GM23248 (cell line): ENCODE measurements around the gene ASB1. TPM values are rescaled to one million over a fixed set of nuclear protein-coding genes. Genes with fewer than 3 reads are reported as not detected.

Experiments used
- DNase-seq: peaks from one replicate; pipeline ENCODE4 v3.0.0-alpha.2; 2015
- H2AFZ ChIP-seq: fragments of 200-600 bp; sonication (generic); 2 replicates; pipeline ENCODE4 v1.6.1; 2016; ENCODE audit warnings: antibody characterized with exemption
- H3F3A ChIP-seq: fragments of 200-600 bp; sonication (generic); 2 replicates; pipeline ENCODE4 v1.6.1; 2016; ENCODE audit warnings: mild to moderate bottlenecking, antibody characterized with exemption, mixed run types; ENCODE audit not compliant: insufficient read depth
- H3K27ac ChIP-seq: fragments of 200-600 bp; sonication (generic); 2 replicates; pipeline ENCODE4 v1.5.1; 2016; ENCODE audit warnings: mild to moderate bottlenecking
- H3K27me3 ChIP-seq: fragments of 200-600 bp; sonication (generic); replicated peaks from 2 replicates; pipeline ENCODE4 v1.6.1; 2016; ENCODE audit warnings: mild to moderate bottlenecking; ENCODE audit not compliant: insufficient read depth
- H3K36me3 ChIP-seq: fragments of 200-600 bp; sonication (generic); 2 replicates; pipeline ENCODE4 v1.6.1; 2016; ENCODE audit warnings: low read depth, mild to moderate bottlenecking
- H3K4me1 ChIP-seq: fragments of 200-600 bp; sonication (generic); 2 replicates; pipeline ENCODE4 v1.6.1; 2016; ENCODE audit warnings: mild to moderate bottlenecking; ENCODE audit not compliant: insufficient read depth
- H3K4me2 ChIP-seq: fragments of 200-600 bp; sonication (generic); one replicate; pipeline ENCODE4 v1.6.1; 2016; ENCODE audit warnings: mild to moderate bottlenecking; ENCODE audit not compliant: unreplicated experiment
- H3K4me3 ChIP-seq: fragments of 200-600 bp; sonication (generic); 2 replicates; pipeline ENCODE4 v1.5.1; 2016; ENCODE audit warnings: mild to moderate bottlenecking
- H3K79me2 ChIP-seq: fragments of 200-600 bp; sonication (generic); 2 replicates; pipeline ENCODE4 v1.6.1; 2016; ENCODE audit warnings: mild to moderate bottlenecking; ENCODE audit not compliant: insufficient read depth
- H3K9ac ChIP-seq: fragments of 200-600 bp; sonication (generic); 2 replicates; pipeline ENCODE4 v1.6.1; 2016; ENCODE audit warnings: mild to moderate bottlenecking
- H3K9me2 ChIP-seq: fragments of 200-600 bp; sonication (generic); 2 replicates; pipeline ENCODE4 v1.6.1; 2016; ENCODE audit warnings: mixed run types, mild to moderate bottlenecking, moderate library complexity; ENCODE audit not compliant: insufficient read depth
- H3K9me3 ChIP-seq: fragments of 200-600 bp; sonication (generic); one replicate; pipeline ENCODE4 v1.6.1; 2017; ENCODE audit warnings: low read depth
- H4K20me1 ChIP-seq: fragments of 200-600 bp; sonication (generic); 2 replicates; pipeline ENCODE4 v1.6.0; 2016; ENCODE audit not compliant: insufficient read depth
- EZH2 ChIP-seq: fragments of 200-600 bp; sonication (generic); IDR thresholded peaks from 2 replicates; pipeline ENCODE4 v1.6.1; 2018; ENCODE audit warnings: antibody characterized with exemption, mild to moderate bottlenecking; ENCODE audit not compliant: insufficient read depth, poor library complexity, severe bottlenecking
- EZH2phosphoT487 ChIP-seq: fragments of 200-600 bp; sonication (generic); IDR thresholded peaks from 2 replicates; pipeline ENCODE4 v1.6.1; 2018; ENCODE audit warnings: antibody characterized with exemption, moderate library complexity, mild to moderate bottlenecking, low read depth; ENCODE audit not compliant: insufficient read depth
- WGBS, 2 experiments: methylation state at CpG; one replicate each; pipeline ENCODE4 v1.1.6; 2015 to 2017; ENCODE audit warnings: low lambda C conversion rate in 2 of 2, low coverage in 1 of 2; ENCODE audit errors: missing lambda C conversion rate in 2 of 2; 5-methylcytosine and 5-hydroxymethylcytosine counted together
- in situ Hi-C: fragments of 300-500 bp; cut with MboI; formaldehyde crosslinking; loops from 2 replicates; pipeline ENCODE4 v1.15.0; 2020
- polyA plus RNA-seq: library from polyadenylated mRNA; unstranded; fragments of >200 nt; fragmentation: Nextera tagmentation; extraction: Ambion mirVana; gene quantifications from 2 replicates; pipeline ENCODE4 v1.2.1, GENCODE V29; 2016
- total RNA-seq: library from RNA; depleted of rRNA; stranded (reverse); fragments of >200 nt; shearing (Covaris generic); gene quantifications from 2 replicates; pipeline ENCODE4 v1.2.3, GENCODE V29; 2014

The ASB1 gene
- total and polyA plus RNA-seq, 2 experiments from 2014 or later = 35.3 to 35.5 TPM

DNA sequence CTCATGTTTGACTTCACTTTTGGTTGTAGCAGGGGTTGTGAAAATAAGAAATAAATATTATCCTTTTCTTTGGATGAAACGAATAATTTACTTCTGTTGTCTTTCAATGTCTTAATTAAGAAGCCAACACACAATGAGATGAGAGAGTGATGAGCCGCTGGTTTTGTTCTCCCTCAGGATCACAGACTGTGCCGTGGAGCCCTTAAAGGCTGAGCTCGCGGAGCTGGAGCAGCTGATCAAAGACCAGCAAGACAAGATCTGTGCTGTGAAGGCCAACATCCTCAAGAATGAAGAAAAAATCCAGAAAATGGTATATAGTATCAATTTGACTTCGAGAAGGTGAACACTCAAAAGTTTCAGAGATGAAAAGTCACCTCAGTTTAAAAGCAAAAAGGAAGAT, 28.1 kb upstream of the ASB1 start:
- no peaks in the 10 kb centered on the region for H3K27me3 ChIP-seq
- in situ Hi-C loops = no loop called here
- H3K27ac ChIP-seq = no peak overlapping the region
- H3K4me2 ChIP-seq = no peak overlapping the region
- H3K9ac ChIP-seq = no peak overlapping the region
- H2AFZ ChIP-seq = no peak overlapping the region
- H4K20me1 ChIP-seq = no peaks in the 10 kb centered on the region
- 0 out of 2 replicates have a peak, but pooled peaks cover 6% of the 10 kb centered on the region for H3K36me3 ChIP-seq
- WGBS, 2 experiments = 78 to 82% methylated on average over 6 of the region's 6 CpGs
- H3K9me2 ChIP-seq = no peaks in the 10 kb centered on the region
- peaks cover 5% of the 10 kb centered on the region; the same call in 1 of the 2 replicates for H3F3A ChIP-seq
- DNase-seq = no peak
- no peaks in the 10 kb centered on the region for H3K9me3 ChIP-seq
- H3K4me1 ChIP-seq = no peaks in the 10 kb centered on the region
- TF ChIP-seq EZH2 (no peak), EZH2phosphoT487 (no peak)
- no peak overlapping the region for H3K4me3 ChIP-seq
- no peaks in the 10 kb centered on the region for H3K79me2 ChIP-seq

- no peaks in the 10 kb centered on the region for H3K9me2 ChIP-seq
- no peak overlapping the region for H3K27ac ChIP-seq
- no peaks in the 10 kb centered on the region for H3K4me1 ChIP-seq
- no peak for DNase-seq
- no peak overlapping the region for H3K4me3 ChIP-seq
- TF ChIP-seq EZH2 (no peak), EZH2phosphoT487 (no peak)
- H4K20me1 ChIP-seq = no peaks in the 10 kb centered on the region
- no peaks in the 10 kb centered on the region for H3K27me3 ChIP-seq
- in situ Hi-C loops = no loop called here
- H2AFZ ChIP-seq = no peak overlapping the region
- H3K36me3 ChIP-seq = 0 out of 2 replicates have a peak, but pooled peaks cover 6% of the 10 kb centered on the region
- H3K9ac ChIP-seq = no peak overlapping the region
- peaks cover 5% of the 10 kb centered on the region; the same call in 1 of the 2 replicates for H3F3A ChIP-seq
- H3K9me3 ChIP-seq = no peaks in the 10 kb centered on the region
- no peak overlapping the region for H3K4me2 ChIP-seq
- H3K79me2 ChIP-seq = no peaks in the 10 kb centered on the region
- 97 to 98% methylated on average over 2 of the region's 2 CpGs for WGBS, 2 experiments
Measured at GRCh38 chr2:238399094-238399493, 27.6 kb upstream of the ASB1 start.

GRCh38 chr2:238401551-238401950, 25.2 kb upstream of the ASB1 start:
- Histone ChIP-seq H3K27me3 (no peaks in the 10 kb centered on the region), H3F3A (peaks cover 5% of the 10 kb centered on the region; the same call in 1 of the 2 replicates), H3K9ac (no peak overlapping the region), H3K79me2 (no peaks in the 10 kb centered on the region), H3K4me1 (no peaks in the 10 kb centered on the region), H3K4me3 (no peak overlapping the region), H2AFZ (no peak overlapping the region), H3K4me2 (no peak overlapping the region), H4K20me1 (no peaks in the 10 kb centered on the region), H3K27ac (no peak overlapping the region), H3K9me3 (no peaks in the 10 kb centered on the region), H3K9me2 (no peaks in the 10 kb centered on the region), H3K36me3 (0 out of 2 replicates have a peak, but pooled peaks cover 6% of the 10 kb centered on the region)
- in situ Hi-C loops = no loop called here
- WGBS, 2 experiments = 90 to 91% methylated on average over 8 of the region's 8 CpGs
- TF ChIP-seq EZH2phosphoT487 (no peak), EZH2 (no peak)
- no peak for DNase-seq

DNA sequence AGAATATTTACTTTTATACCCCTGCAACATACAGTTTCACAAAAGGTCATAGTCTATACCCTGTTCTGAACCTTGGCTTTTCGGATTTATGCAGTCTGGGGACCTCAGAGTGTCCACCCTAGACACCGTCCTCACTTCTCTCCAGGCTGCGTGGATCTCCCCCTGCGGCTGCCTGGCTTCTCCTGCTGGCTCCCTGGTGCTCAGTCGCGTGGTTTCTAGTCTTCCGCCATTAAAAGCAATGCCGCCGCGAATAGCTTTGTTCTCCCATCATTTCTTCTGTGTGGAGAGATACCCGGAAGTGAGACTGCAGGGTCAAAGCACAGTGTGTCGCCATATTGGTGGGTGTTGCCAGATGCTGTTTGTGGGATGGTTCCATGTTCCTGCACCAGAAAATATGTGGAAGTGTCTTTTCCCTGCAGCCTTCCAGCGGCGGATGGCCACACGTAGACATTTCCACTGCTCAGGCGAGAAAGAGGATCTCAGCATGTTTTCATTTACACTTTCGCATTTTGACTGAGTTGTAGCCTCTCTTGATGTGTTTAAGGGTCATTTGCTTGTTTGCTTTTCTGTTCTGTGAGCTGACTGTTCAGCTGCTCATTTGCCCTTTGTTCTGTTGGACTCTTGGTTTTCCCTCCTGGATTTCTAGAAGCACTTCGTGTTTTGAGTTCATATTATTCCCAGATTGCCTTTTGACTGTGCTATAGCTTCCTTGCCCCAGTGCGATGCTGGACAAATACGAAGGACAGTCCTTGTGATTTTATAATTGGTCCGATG, 22.9 kb upstream of the ASB1 start:
- Histone ChIP-seq H3K4me1 (no peaks in the 10 kb centered on the region), H3K9ac (no peak overlapping the region), H3F3A (peaks cover 5% of the 10 kb centered on the region; the same call in 1 of the 2 replicates), H3K4me2 (no peak overlapping the region), H3K36me3 (0 out of 2 replicates have a peak, but pooled peaks cover 3% of the 10 kb centered on the region), H3K4me3 (no peak overlapping the region), H3K9me3 (no peaks in the 10 kb centered on the region), H3K27me3 (no peaks in the 10 kb centered on the region), H3K79me2 (no peaks in the 10 kb centered on the region), H3K9me2 (no peaks in the 10 kb centered on the region), H4K20me1 (no peaks in the 10 kb centered on the region), H3K27ac (no peak overlapping the region), H2AFZ (no peak overlapping the region)
- DNase-seq = no peak
- no peak for TF ChIP-seq EZH2phosphoT487
- no peak for TF ChIP-seq EZH2
- in situ Hi-C loops = no loop called here
- 89 to 90% methylated on average over 21 of the region's 21 CpGs for WGBS, 2 experiments
